Endodermal cell (in vitro differentiated cells): Measurements from ENCODE around the gene USP48. TPM values are rescaled to one million over a fixed set of nuclear protein-coding genes. Genes with fewer than 3 reads are reported as not detected.

ENCODE experiments used
- DNase-seq: peaks from one replicate; pipeline ENCODE4 v3.0.0-alpha.2; 2017
- H3K27ac ChIP-seq: 2 replicates; pipeline ENCODE4 v1.5.1; 2013; ENCODE audit warnings: mild to moderate bottlenecking, low read depth, low read length, moderate library complexity
- H3K27me3 ChIP-seq: 2 replicates; pipeline ENCODE4 v1.6.1; 2013; ENCODE audit warnings: mild to moderate bottlenecking, low read length, moderate library complexity; ENCODE audit not compliant: insufficient read depth, control insufficient read depth, poor library complexity, severe bottlenecking
- H3K36me3 ChIP-seq: 2 replicates; pipeline ENCODE4 v1.7.0; 2013; ENCODE audit warnings: mild to moderate bottlenecking, low read length, moderate library complexity; ENCODE audit not compliant: control insufficient read depth, insufficient read depth
- H3K4me1 ChIP-seq: one replicate; pipeline ENCODE4 v1.7.0; 2013; ENCODE audit warnings: low read length; ENCODE audit not compliant: control insufficient read depth, insufficient read depth
- H3K4me3 ChIP-seq: 2 replicates; pipeline ENCODE4 v1.5.1; 2013; ENCODE audit warnings: mild to moderate bottlenecking, low read length, moderate library complexity
- H3K9ac ChIP-seq: 2 replicates; pipeline ENCODE4 v1.6.1; 2013; ENCODE audit warnings: mild to moderate bottlenecking, low read length, moderate library complexity; ENCODE audit not compliant: poor library complexity, severe bottlenecking; ENCODE audit errors: extremely low read depth
- H3K9me3 ChIP-seq: 2 replicates; pipeline ENCODE4 v1.6.1; 2013; ENCODE audit warnings: mild to moderate bottlenecking, low read length, moderate library complexity; ENCODE audit not compliant: control insufficient read depth
- H3K27ac Mint-ChIP-seq: 2 replicates; pipeline ENCODE4 v1.8.0; 2020; ENCODE audit warnings: mixed read lengths
- H3K27me3 Mint-ChIP-seq: 2 replicates; pipeline ENCODE4 v1.8.0; 2021; ENCODE audit warnings: mild to moderate bottlenecking, mixed read lengths; ENCODE audit not compliant: insufficient read depth
- H3K36me3 Mint-ChIP-seq: 2 replicates; pipeline ENCODE4 v1.8.0; 2020; ENCODE audit warnings: low read depth, mixed read lengths
- H3K4me1 Mint-ChIP-seq: 2 replicates; pipeline ENCODE4 v1.8.0; 2020; ENCODE audit warnings: mixed read lengths
- H3K4me3 Mint-ChIP-seq: 2 replicates; pipeline ENCODE4 v1.8.0; 2020; ENCODE audit warnings: mild to moderate bottlenecking, moderate library complexity, mixed read lengths
- H3K9me3 Mint-ChIP-seq: 2 replicates; pipeline ENCODE4 v1.8.0; 2020; ENCODE audit warnings: mild to moderate bottlenecking, mixed read lengths
- CTCF ChIP-seq: fragments of 200-600 bp; sonication (generic); conservative IDR thresholded peaks from 2 replicates; pipeline ENCODE4 v1.5.0; 2021; ENCODE audit warnings: antibody characterized with exemption, mild to moderate bottlenecking
- WGBS, 2 experiments: methylation state at CpG; one replicate each; pipeline versions ENCODE4 v1.1.5 to v1.1.7; 2013; ENCODE audit warnings: missing lambda C conversion rate in 2 of 2, mixed read lengths in 1 of 2; ENCODE audit not compliant: insufficient coverage in 1 of 2, insufficient read length in 1 of 2; 5-methylcytosine and 5-hydroxymethylcytosine counted together
- total RNA-seq, 2 donors: library from RNA; stranded (reverse); fragmentation: NEBNext Ultra II Directional in 1 of 2; extraction: Animal tissue kit (Norgen Biotek cat#: 25700) in 1 of 2; gene quantifications; 2 replicates in 1 of 2; 3 replicates in 1 of 2; pipeline ENCODE4 v1.2.1, GENCODE V29; 2021

Gene USP48
- total RNA-seq, 2 donors from 2014 or later: 73.8 to 78.6 TPM

- Mint-ChIP-seq H3K27me3 (no peaks in the 10 kb centered on the region), H3K27ac (no peak overlapping the region), H3K36me3 (peaks cover 55% of the 10 kb centered on the region), H3K4me3 (no peak overlapping the region), H3K9me3 (no peaks in the 10 kb centered on the region), H3K4me1 (peaks cover under 1% of the 10 kb centered on the region)
- no peak for TF ChIP-seq CTCF
- 80 to 91% methylated on average over 1 to 2 of the region's 2 CpGs for WGBS, 2 experiments
- no peak overlapping the region for H3K4me3 ChIP-seq
- DNase-seq: no peak
- no peaks in the 10 kb centered on the region for H3K9me3 ChIP-seq
- no peaks in the 10 kb centered on the region for H3K27me3 ChIP-seq
- no peak overlapping the region for H3K9ac ChIP-seq
- H3K36me3 ChIP-seq: peaks cover 77% of the 10 kb centered on the region
- H3K27ac ChIP-seq: no peak overlapping the region
- no peaks in the 10 kb centered on the region for H3K4me1 ChIP-seq
Measured at GRCh38 chr1:21752186-21752585, 30.8 kb downstream of the USP48 start.

DNA sequence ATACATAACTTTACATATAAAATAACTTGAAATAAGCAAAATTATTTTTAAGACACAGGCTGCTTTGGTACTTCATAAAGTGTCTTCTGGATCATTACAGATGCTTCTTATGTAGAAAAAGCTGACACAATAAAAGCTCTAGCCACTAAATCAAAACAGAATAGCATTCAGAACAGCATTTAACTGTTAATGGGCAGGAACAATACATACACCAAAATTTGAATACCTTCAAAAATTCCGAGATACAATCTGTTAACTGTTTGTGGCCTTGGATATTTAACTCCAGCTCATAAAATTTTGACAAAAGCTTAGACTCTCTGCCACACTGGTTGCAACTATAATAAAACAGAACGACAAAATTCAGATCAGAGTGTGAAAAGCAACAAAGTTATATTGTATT lies 31.7 kb downstream of the USP48 start:
- no peak for TF ChIP-seq CTCF
- Mint-ChIP-seq H3K27ac (no peak overlapping the region), H3K27me3 (no peaks in the 10 kb centered on the region), H3K4me1 (no peaks in the 10 kb centered on the region), H3K9me3 (no peaks in the 10 kb centered on the region), H3K36me3 (peaks cover 53% of the 10 kb centered on the region), H3K4me3 (no peak overlapping the region)
- Histone ChIP-seq H3K4me1 (no peaks in the 10 kb centered on the region), H3K9me3 (no peaks in the 10 kb centered on the region), H3K9ac (no peak overlapping the region), H3K27me3 (no peaks in the 10 kb centered on the region), H3K36me3 (peaks cover 82% of the 10 kb centered on the region), H3K4me3 (no peak overlapping the region), H3K27ac (no peak overlapping the region)
- DNase-seq: no peak
- 91 to 95% methylated on average over 1 to 2 of the region's 2 CpGs for WGBS, 2 experiments

GRCh38 chr1:21750841-21751240 lies 32.1 kb downstream of the USP48 start:
- H3K9me3 ChIP-seq: no peaks in the 10 kb centered on the region
- no peak overlapping the region for H3K9ac ChIP-seq
- Mint-ChIP-seq H3K27me3 (no peaks in the 10 kb centered on the region), H3K27ac (no peak overlapping the region), H3K9me3 (no peaks in the 10 kb centered on the region), H3K4me1 (no peaks in the 10 kb centered on the region), H3K36me3 (peaks cover 53% of the 10 kb centered on the region), H3K4me3 (no peak overlapping the region)
- DNase-seq: no peak
- no peaks in the 10 kb centered on the region for H3K4me1 ChIP-seq
- no peaks in the 10 kb centered on the region for H3K27me3 ChIP-seq
- H3K4me3 ChIP-seq: no peak overlapping the region
- no peak for TF ChIP-seq CTCF
- WGBS, 2 experiments: 50% methylated on average over 2 of the region's 2 CpGs
- peaks cover 84% of the 10 kb centered on the region for H3K36me3 ChIP-seq
- H3K27ac ChIP-seq: no peak overlapping the region
